Neural cell (in vitro differentiated cells): ENCODE results near the gene PEF1. TPM values are rescaled to one million over a fixed set of nuclear protein-coding genes. Genes with fewer than 3 reads are reported as not detected.

Experiments
- H2AFZ ChIP-seq: fragments of 200-600, 300-800 bp; sonication (generic), shearing (Covaris generic); 2 replicates; pipeline ENCODE4 v1.6.0; 2014; ENCODE audit warnings: low read depth, mild to moderate bottlenecking, antibody characterized with exemption, low read length, moderate library complexity
- H3F3A ChIP-seq: fragments of 200-600 bp; shearing (Covaris generic); 2 replicates; pipeline ENCODE4 v1.6.1; 2016; ENCODE audit warnings: mild to moderate bottlenecking, moderate library complexity, mixed read lengths, antibody characterized with exemption, low read length; ENCODE audit not compliant: insufficient read depth, poor library complexity, severe bottlenecking
- H3K27ac ChIP-seq: fragments of 200-600, 300-800 bp; sonication (generic), shearing (Covaris generic); 2 replicates; pipeline ENCODE4 v1.5.1; 2014; ENCODE audit warnings: mild to moderate bottlenecking, low read length, moderate library complexity
- H3K27me3 ChIP-seq: fragments of 300-800, 200-600 bp; sonication (generic), shearing (Covaris generic); 2 replicates; pipeline ENCODE4 v1.6.0; 2014; ENCODE audit warnings: mild to moderate bottlenecking, low read depth, low read length, moderate library complexity; ENCODE audit not compliant: insufficient read depth
- H3K36me3 ChIP-seq: fragments of 300-800, 200-600 bp; sonication (generic), shearing (Covaris generic); 2 replicates; pipeline ENCODE4 v1.5.1; 2014; ENCODE audit warnings: mild to moderate bottlenecking, antibody characterized with exemption, low read length, moderate library complexity; ENCODE audit not compliant: insufficient read depth
- H3K4me2 ChIP-seq: fragments of 300-800, 200-600 bp; sonication (generic), shearing (Covaris generic); 2 replicates; pipeline ENCODE4 v1.6.0; 2014; ENCODE audit warnings: mild to moderate bottlenecking, low read length
- H3K4me3 ChIP-seq: fragments of 300-800, 200-600 bp; sonication (generic), shearing (Covaris generic); 2 replicates; pipeline ENCODE4 v1.5.1; 2014; ENCODE audit warnings: mild to moderate bottlenecking, low read length, moderate library complexity
- H3K79me2 ChIP-seq: fragments of 200-600 bp; shearing (Covaris generic); replicated peaks from 2 replicates; pipeline ENCODE4 v1.6.0; 2014; ENCODE audit warnings: mild to moderate bottlenecking, low read length, moderate library complexity; ENCODE audit not compliant: insufficient read depth
- H3K9ac ChIP-seq: fragments of 300-800, 200-600 bp; sonication (generic), shearing (Covaris generic); 2 replicates; pipeline ENCODE4 v1.6.1; 2016; ENCODE audit warnings: mild to moderate bottlenecking, low read length, mixed read lengths
- H3K9me2 ChIP-seq: fragments of 200-600 bp; shearing (Covaris generic); 2 replicates; pipeline ENCODE4 v1.6.1; 2016; ENCODE audit warnings: mild to moderate bottlenecking, low read length, mixed read lengths; ENCODE audit not compliant: insufficient read depth
- H3K9me3 ChIP-seq: fragments of 200-600, 300-800 bp; sonication (generic), shearing (Covaris generic); 2 replicates; pipeline ENCODE4 v1.6.1; 2016; ENCODE audit warnings: mild to moderate bottlenecking, mixed run types, low read length, moderate library complexity, mixed read lengths
- H4K20me1 ChIP-seq: fragments of 200-600 bp; shearing (Covaris generic); 2 replicates; pipeline ENCODE4 v1.6.1; 2016; ENCODE audit warnings: mild to moderate bottlenecking, mixed run types; ENCODE audit not compliant: insufficient read depth
- CTCF ChIP-seq: fragments of 450-650 bp; IDR thresholded peaks from 2 replicates; pipeline ENCODE4 v1.5.1; 2014; ENCODE audit warnings: antibody characterized with exemption, mild to moderate bottlenecking, moderate library complexity; ENCODE audit not compliant: poor library complexity, severe bottlenecking
- EP300 ChIP-seq: fragments of 450-650 bp; conservative IDR thresholded peaks from 2 replicates; pipeline ENCODE4 v1.6.1; 2014; ENCODE audit warnings: antibody characterized with exemption, mild to moderate bottlenecking, moderate library complexity; ENCODE audit not compliant: poor library complexity, severe bottlenecking
- EZH2 ChIP-seq: fragments of 200-600, 300-800 bp; shearing (Covaris generic), sonication (generic); IDR thresholded peaks from 2 replicates; pipeline ENCODE4 v1.6.1; 2014; ENCODE audit warnings: antibody characterized with exemption, low read length, borderline replicate concordance, mild to moderate bottlenecking; ENCODE audit not compliant: insufficient read depth, poor library complexity, severe bottlenecking
- MXI1 ChIP-seq: fragments of 450-650 bp; conservative IDR thresholded peaks from 2 replicates; pipeline ENCODE4 v1.6.1; 2014; ENCODE audit warnings: antibody characterized with exemption, mild to moderate bottlenecking; ENCODE audit not compliant: poor library complexity, severe bottlenecking
- POLR2AphosphoS5 ChIP-seq: IDR thresholded peaks from 2 replicates; pipeline ENCODE4 v1.6.1; 2012
- RAD21 ChIP-seq: fragments of 450-650 bp; conservative IDR thresholded peaks from 2 replicates; pipeline ENCODE4 v1.6.1; 2014; ENCODE audit warnings: antibody characterized with exemption, mild to moderate bottlenecking, moderate library complexity
- REST ChIP-seq: IDR thresholded peaks from 2 replicates; pipeline ENCODE4 v1.6.1; 2012; ENCODE audit warnings: borderline replicate concordance
- SMC3 ChIP-seq: fragments of 450-650 bp; conservative IDR thresholded peaks from 2 replicates; pipeline ENCODE4 v1.6.1; 2014; ENCODE audit warnings: antibody characterized with exemption, mild to moderate bottlenecking, moderate library complexity; ENCODE audit not compliant: poor library complexity
- TAF1 ChIP-seq: IDR thresholded peaks from 2 replicates; pipeline ENCODE4 v1.6.1; 2012; ENCODE audit warnings: low read depth
- polyA plus RNA-seq: library from polyadenylated mRNA; depleted of rRNA; stranded (reverse); fragments of >200 nt; gene quantifications from 2 replicates; pipeline ENCODE4 v1.2.3, GENCODE V29; 2014

PEF1 gene
- polyA plus RNA-seq, 1 donor from 2014 or later: 48.2 TPM

GRCh38 chr1:31581821-31582810 is 62.6 kb downstream of the PEF1 start:
- Histone ChIP-seq H2AFZ (no peak overlapping the region), H3K9me3 (no peaks in the 10 kb centered on the region), H3K4me3 (no peak overlapping the region), H3K79me2 (no peaks in the 10 kb centered on the region), H3K27me3 (no peaks in the 10 kb centered on the region), H3K9me2 (no peaks in the 10 kb centered on the region), H3K27ac (no peak overlapping the region), H3K4me2 (no peak overlapping the region), H3K36me3 (no peaks in the 10 kb centered on the region), H4K20me1 (no peaks in the 10 kb centered on the region), H3K9ac (no peak overlapping the region), H3F3A (no peaks in the 10 kb centered on the region)
- no peak for TF ChIP-seq CTCF
- no peak for TF ChIP-seq REST
- no peak for TF ChIP-seq SMC3
- no peak for TF ChIP-seq RAD21
- TF ChIP-seq POLR2AphosphoS5: no peak
- no peak for TF ChIP-seq TAF1
- TF ChIP-seq MXI1: no peak
- no peak for TF ChIP-seq EP300
- no peak for TF ChIP-seq EZH2

- Histone ChIP-seq H3K36me3 (no peaks in the 10 kb centered on the region), H3K9me3 (no peaks in the 10 kb centered on the region), H3K27me3 (peaks cover 4% of the 10 kb centered on the region), H3F3A (no peaks in the 10 kb centered on the region), H2AFZ (no peak overlapping the region), H3K79me2 (no peaks in the 10 kb centered on the region), H3K27ac (no peak overlapping the region), H4K20me1 (no peaks in the 10 kb centered on the region), H3K4me2 (no peak overlapping the region), H3K4me3 (no peak overlapping the region), H3K9me2 (no peaks in the 10 kb centered on the region), H3K9ac (no peak overlapping the region)
- no peak for TF ChIP-seq POLR2AphosphoS5
- TF ChIP-seq MXI1: no peak
- TF ChIP-seq EP300: no peak
- no peak for TF ChIP-seq SMC3
These were observed 63.6 kb downstream of the PEF1 start for GRCh38 chr1:31580891-31581603.
